K562 (cell line): ENCODE measurements around the gene TFRC. TPM values are rescaled to one million over a fixed set of nuclear protein-coding genes. Genes with fewer than 3 reads are reported as not detected.

Experiments
- ATAC-seq: fragments of 200-7000 bp; cut with Tn5 transposase; 3 replicates; pipeline ENCODE4 v1.9.1; 2020; ENCODE audit warnings: moderate library complexity
- BruUV-seq: library from RNA; stranded (reverse); fragments of 400-500 nt; replicated peaks from 2 replicates; lab custom pipeline; 2021; lab: Mats Ljungman, UMichigan
- CTCF ChIA-PET: fragments of 300-600 bp; formaldehyde crosslinking; extraction: SDS; loops from one replicate; lab custom pipeline; 2021; ENCODE audit warnings: low intra/inter-chr PET ratio; lab: Yijun Ruan, JAX
- POLR2A ChIA-PET: fragments of 300-600, 350-650 bp; sonication (Branson Sonifier 250); formaldehyde crosslinking; extraction: SDS; loops from one replicate; lab custom pipeline; 2021; ENCODE audit warnings: antibody characterized with exemption, inconsistent platforms; lab: Yijun Ruan, JAX
- DNase-seq, 4 experiments: peaks; one replicate each; pipeline versions ENCODE4 v3.0.0 to v3.0.0-alpha.2; 2011 to 2018; ENCODE audit warnings: low spot score in 3 of 4, mixed read lengths in 3 of 4; ENCODE audit errors: extremely low read depth in 1 of 4
- FAIRE-seq: peaks from 2 replicates; lab custom pipeline; 2011; peaks lifted over from hg19 to GRCh38; lab: Jason Lieb, UNC
- H2AFZ ChIP-seq: 2 replicates; pipeline ENCODE4 v1.6.0; 2011; ENCODE audit warnings: low read depth, low read length, control low read depth, inconsistent platforms
- H3K27ac ChIP-seq: fragments of 200-600 bp; 3 replicates; pipeline ENCODE4 v1.8.0; 2011; ENCODE audit warnings: low read depth, mild to moderate bottlenecking, control low read depth, inconsistent platforms, low read length, moderate library complexity, mixed read lengths; ENCODE audit errors: extremely low read depth
- H3K27me3 ChIP-seq, 2 experiments: fragments of 300-600 bp in 1 of 2; 2 replicates in 1 of 2; 3 replicates in 1 of 2; pipeline versions ENCODE4 v1.6.0 to v1.8.0; 2011; ENCODE audit warnings: inconsistent platforms in 2 of 2, low read length in 2 of 2, mild to moderate bottlenecking in 1 of 2, mixed read lengths in 1 of 2, moderate library complexity in 1 of 2; ENCODE audit not compliant: control insufficient read depth in 2 of 2, insufficient read depth in 2 of 2
- H3K36me3 ChIP-seq: fragments of 300-600 bp; 3 replicates; pipeline ENCODE4 v1.8.0; 2011; ENCODE audit warnings: mild to moderate bottlenecking, low read length, inconsistent platforms; ENCODE audit not compliant: control insufficient read depth, insufficient read depth
- H3K4me1 ChIP-seq, 2 experiments: fragments of 200-600 bp in 1 of 2; replicated peaks in 1 of 2; 2 replicates in 1 of 2; 3 replicates in 1 of 2; pipeline versions ENCODE4 v1.5.1 to v1.8.0; 2011; ENCODE audit warnings: inconsistent platforms in 2 of 2, low read length in 2 of 2, mild to moderate bottlenecking in 1 of 2, mixed read lengths in 1 of 2, moderate library complexity in 1 of 2; ENCODE audit not compliant: control insufficient read depth in 2 of 2, insufficient read depth in 2 of 2
- H3K4me2 ChIP-seq: 2 replicates; pipeline ENCODE4 v1.6.1; 2011; ENCODE audit warnings: low read length, control low read depth, inconsistent platforms, mixed read lengths; ENCODE audit not compliant: insufficient read depth
- H3K4me3 ChIP-seq: fragments of 200-600 bp; sonication (generic), shearing (Covaris generic); 2 replicates; pipeline ENCODE4 v1.5.1; 2016; ENCODE audit warnings: control low read depth, inconsistent platforms
- H3K79me2 ChIP-seq: fragments of 200-600 bp; 3 replicates; pipeline ENCODE4 v1.8.0; 2011; ENCODE audit warnings: low read length, inconsistent platforms; ENCODE audit not compliant: control insufficient read depth, insufficient read depth
- H3K9ac ChIP-seq, 2 experiments: 2 replicates each; pipeline versions ENCODE4 v1.6.0 to v1.6.1; 2011; ENCODE audit warnings: low read depth in 2 of 2, low read length in 2 of 2, control low read depth in 1 of 2, inconsistent platforms in 1 of 2, mild to moderate bottlenecking in 1 of 2, mixed read lengths in 1 of 2; ENCODE audit not compliant: insufficient read depth in 1 of 2
- H3K9me1 ChIP-seq: one replicate; pipeline ENCODE4 v1.6.0; 2011; ENCODE audit warnings: inconsistent platforms, mild to moderate bottlenecking, low read length, moderate library complexity; ENCODE audit not compliant: control insufficient read depth, insufficient read depth
- H3K9me3 ChIP-seq: replicated peaks from 2 replicates; pipeline ENCODE4 v1.5.1; 2011; ENCODE audit warnings: low read depth, low read length, inconsistent platforms; ENCODE audit not compliant: control insufficient read depth, insufficient read depth
- H4K20me1 ChIP-seq: replicated peaks from 2 replicates; pipeline ENCODE4 v1.6.1; 2011; ENCODE audit warnings: low read length, inconsistent platforms, mixed read lengths; ENCODE audit not compliant: control insufficient read depth, insufficient read depth
- CEBPB ChIP-seq: fragments of 450-650 bp; IDR thresholded peaks from 2 replicates; pipeline ENCODE4 v1.6.1; 2016; ENCODE audit warnings: missing genetic modification characterization, missing compliant biosample characterization
- CEBPG ChIP-seq, 3 experiments: fragments of 200-800 bp in 1 of 3; sonication (Bioruptor generic) in 1 of 3; sonication (generic) in 1 of 3; formaldehyde crosslinking in 1 of 3; IDR thresholded peaks in 2 of 3; conservative IDR thresholded peaks in 1 of 3; 2 replicates each; pipeline versions ENCODE4 v1.6.1 to v1.8.0; 2016 to 2022; ENCODE audit warnings: missing compliant biosample characterization in 2 of 3, missing genetic modification characterization in 2 of 3, mild to moderate bottlenecking in 1 of 3, missing genetic modification reagents in 1 of 3
- CEBPZ ChIP-seq: fragments of 150-350 bp; IDR thresholded peaks from 2 replicates; pipeline ENCODE4 v1.6.1; 2014; ENCODE audit warnings: low read depth, mild to moderate bottlenecking, low read length, borderline replicate concordance
- MYBL2 ChIP-seq, 2 experiments: fragments of 450-650 bp in 1 of 2; sonication (generic) in 1 of 2; formaldehyde crosslinking in 1 of 2; IDR thresholded peaks; 2 replicates each; pipeline versions ENCODE4 v1.6.1 to v1.8.1; 2017 to 2022; ENCODE audit warnings: borderline replicate concordance in 1 of 2, inconsistent platforms in 1 of 2, low read depth in 1 of 2, mild to moderate bottlenecking in 1 of 2, missing genetic modification reagents in 1 of 2, moderate library complexity in 1 of 2
- SRF ChIP-seq, 2 experiments: fragments of 250-450, 450-650 bp in 1 of 2; sonication (Bioruptor Pico) in 1 of 2; sonication (generic) in 1 of 2; formaldehyde crosslinking; IDR thresholded peaks; 2 replicates each; pipeline versions ENCODE4 v1.5.0 to v1.5.1; 2020 to 2022; ENCODE audit warnings: mild to moderate bottlenecking in 1 of 2, missing genetic modification reagents in 1 of 2
- WGBS: fragments of 100-300 bp; shearing (Covaris generic); methylation state at CpG from one replicate; pipeline ENCODE4 v1.1.6; 2016; ENCODE audit warnings: low coverage, mixed read lengths; ENCODE audit not compliant: insufficient coverage; ENCODE audit errors: missing lambda C conversion rate; 5-methylcytosine and 5-hydroxymethylcytosine counted together
- in situ Hi-C: fragments of 300-500 bp; cut with MboI; formaldehyde crosslinking; loops from 4 replicates; pipeline ENCODE4 v1.15.0; 2018; ENCODE audit warnings: inconsistent platforms, mixed read lengths
- intact Hi-C: fragments of 100-400 bp; cut with micrococcal nuclease; formaldehyde crosslinking; loops from 2 replicates; pipeline ENCODE4 v1.14.2; 2022
- polyA plus RNA-seq, 8 experiments: library from polyadenylated mRNA; depleted of rRNA in 4 of 8; stranded (reverse) in 5 of 8; unstranded in 3 of 8; fragments of >200 nt; fragmentation: Nextera tagmentation in 2 of 8; fragmentation: Illumina TruSeq in 1 of 8; extraction: Ambion mirVana in 2 of 8; extraction: Trizol in 1 of 8; gene quantifications; 2 replicates each; pipeline versions ENCODE4 v1.2.1 to v1.2.3, GENCODE V29; 2011 to 2014; ENCODE audit warnings: inconsistent platforms in 1 of 8, missing spikeins in 1 of 8
- total RNA-seq, 7 experiments: library from RNA; depleted of rRNA in 6 of 7; stranded (reverse); fragments of >200 nt in 6 of 7; fragmentation: Illumina TruSeq in 2 of 7; extraction: Trizol in 2 of 7; gene quantifications; 2 replicates each; pipeline versions ENCODE4 v1.2.1 to v1.2.3, GENCODE V29; 2011 to 2021; ENCODE audit warnings: low replicate concordance in 1 of 7

TFRC gene
- total and polyA plus RNA-seq, 9 of the 15 experiments (the other 6 are each of a cell fraction or from before 2014, with no cell fraction given): 149 to 679 (median 332) TPM

GRCh38 chr3:196082619-196082971 lies 705 bp upstream of the TFRC start:
- no peaks in the 10 kb centered on the region for H3K27me3 ChIP-seq
- peaks cover 24% of the 10 kb centered on the region for H3K36me3 ChIP-seq
- in situ Hi-C loops: no loop called here
- BruUV-seq: no TSS peak
- H3K9me1 ChIP-seq: no peaks in the 10 kb centered on the region
- H3K79me2 ChIP-seq: peaks cover 51% of the 10 kb centered on the region
- DNase-seq (peak in 2 of 4 experiments; percentile 28 to 34), FAIRE-seq (no peak), ATAC-seq (no peak)
- H3K9ac ChIP-seq: peak overlapping the region in 1 of 2 experiments; percentile 89; a peak in 2 of 4 replicates
- ChIA-PET POLR2A (interaction anchor here (0.5 to 5.2 kb wide), 7 partner anchors 9 to 111 kb away, joined by 3 to 30 read pairs (median 4); no protein-coding TSS in a partner anchor), CTCF (no interaction called here)
- intact Hi-C loops: loop anchor here (10.0 kb wide), 1 partner anchor 432 kb away; the partner anchor contains the start of gene SMCO1
- H3K4me1 ChIP-seq: peaks cover 10 to 14% of the 10 kb centered on the region in 2 experiments; a peak in 3 of 5 replicates
- peaks cover 38% of the 10 kb centered on the region for H4K20me1 ChIP-seq
- H3K27ac ChIP-seq: peak overlapping the region; percentile 89
- WGBS: 30% methylated on average over 6 of the region's 6 CpGs
- H2AFZ ChIP-seq: peak overlapping the region; percentile 97
- no peaks in the 10 kb centered on the region for H3K9me3 ChIP-seq
- H3K4me2 ChIP-seq: peak overlapping the region; percentile 93
- H3K4me3 ChIP-seq: peak overlapping the region; percentile 90
- TF ChIP-seq CEBPZ (no peak), CEBPB (tag) (peak; percentile 94), MYBL2 (IDR thresholded peaks at IDR 0.05; ENCODE audit: low read depth) (no peak), MYBL2 (CRISPR knock-in tag; IDR thresholded peaks at IDR 0.05; ENCODE audit: borderline replicate concordance) (no peak), SRF (CRISPR knock-in tag; IDR thresholded peaks at IDR 0.05) (peak in 1 of 2 experiments; percentile 60; a peak in 1 of 4 replicates), CEBPG (CRISPR knock-in tag; IDR thresholded peaks at IDR 0.05) (no peak; the same call in 1 of the 2 replicates), CEBPG (tag; conservative IDR thresholded peaks at IDR 0.05 in 1 of 2, IDR thresholded peaks at IDR 0.05 in 1 of 2) (peak; percentile 83 to 86)
